HepG2 (cell line): Measurements from ENCODE around the gene KIF3A.
A peak's percentile ranks its signal among the peaks of the same experiment; 100 is the strongest.

Source experiments
- CHD2 ChIP-seq: IDR thresholded peaks from 2 replicates; pipeline ENCODE4 v1.6.1; 2011; ENCODE audit warnings: low read depth, low read length, improper control_type of control experiment
- CTCF ChIP-seq: sonication (generic); formaldehyde crosslinking; IDR thresholded peaks from 2 replicates; pipeline ENCODE4 v1.5.0; 2020; ENCODE audit warnings: mild to moderate bottlenecking, missing genetic modification reagents, moderate library complexity
- HMGXB4 ChIP-seq, 2 experiments: sonication (generic) in 1 of 2; formaldehyde crosslinking in 1 of 2; IDR thresholded peaks; 2 replicates each; pipeline versions ENCODE4 v1.4.0 to v1.6.1; 2018 to 2020; ENCODE audit warnings: missing genetic modification reagents in 2 of 2, borderline replicate concordance in 1 of 2, low read depth in 1 of 2, mild to moderate bottlenecking in 1 of 2, missing biosample characterization in 1 of 2
- RELA ChIP-seq: sonication (generic); formaldehyde crosslinking; IDR thresholded peaks from 2 replicates; pipeline ENCODE4 v1.4.0; 2020; ENCODE audit warnings: missing genetic modification reagents
- ZHX1 ChIP-seq: sonication (generic); formaldehyde crosslinking; IDR thresholded peaks from 2 replicates; pipeline ENCODE4 v1.8.1; 2022; ENCODE audit warnings: low read depth, mild to moderate bottlenecking, missing genetic modification reagents
- ZNF530 ChIP-seq: sonication (generic); formaldehyde crosslinking; IDR thresholded peaks from 2 replicates; pipeline ENCODE4 v1.5.0; 2020; ENCODE audit warnings: low read depth, mild to moderate bottlenecking, missing genetic modification reagents
- ZNF780A ChIP-seq: sonication (generic); formaldehyde crosslinking; IDR thresholded peaks from 2 replicates; pipeline ENCODE4 v1.8.0; 2022; ENCODE audit warnings: mild to moderate bottlenecking, missing genetic modification reagents, moderate library complexity
- TF ChIP-seq, protein P1 (sequence below), 2 experiments: IDR thresholded peaks; 2 replicates each; pipeline ENCODE4 v1.6.1; 2011 to 2012; ENCODE audit warnings: low read length in 2 of 2, borderline replicate concordance in 1 of 2, low read depth in 1 of 2, mild to moderate bottlenecking in 1 of 2, moderate library complexity in 1 of 2

- TF ChIP-seq ZHX1 (CRISPR knock-in tag): no peak
- TF ChIP-seq, protein P1, sequence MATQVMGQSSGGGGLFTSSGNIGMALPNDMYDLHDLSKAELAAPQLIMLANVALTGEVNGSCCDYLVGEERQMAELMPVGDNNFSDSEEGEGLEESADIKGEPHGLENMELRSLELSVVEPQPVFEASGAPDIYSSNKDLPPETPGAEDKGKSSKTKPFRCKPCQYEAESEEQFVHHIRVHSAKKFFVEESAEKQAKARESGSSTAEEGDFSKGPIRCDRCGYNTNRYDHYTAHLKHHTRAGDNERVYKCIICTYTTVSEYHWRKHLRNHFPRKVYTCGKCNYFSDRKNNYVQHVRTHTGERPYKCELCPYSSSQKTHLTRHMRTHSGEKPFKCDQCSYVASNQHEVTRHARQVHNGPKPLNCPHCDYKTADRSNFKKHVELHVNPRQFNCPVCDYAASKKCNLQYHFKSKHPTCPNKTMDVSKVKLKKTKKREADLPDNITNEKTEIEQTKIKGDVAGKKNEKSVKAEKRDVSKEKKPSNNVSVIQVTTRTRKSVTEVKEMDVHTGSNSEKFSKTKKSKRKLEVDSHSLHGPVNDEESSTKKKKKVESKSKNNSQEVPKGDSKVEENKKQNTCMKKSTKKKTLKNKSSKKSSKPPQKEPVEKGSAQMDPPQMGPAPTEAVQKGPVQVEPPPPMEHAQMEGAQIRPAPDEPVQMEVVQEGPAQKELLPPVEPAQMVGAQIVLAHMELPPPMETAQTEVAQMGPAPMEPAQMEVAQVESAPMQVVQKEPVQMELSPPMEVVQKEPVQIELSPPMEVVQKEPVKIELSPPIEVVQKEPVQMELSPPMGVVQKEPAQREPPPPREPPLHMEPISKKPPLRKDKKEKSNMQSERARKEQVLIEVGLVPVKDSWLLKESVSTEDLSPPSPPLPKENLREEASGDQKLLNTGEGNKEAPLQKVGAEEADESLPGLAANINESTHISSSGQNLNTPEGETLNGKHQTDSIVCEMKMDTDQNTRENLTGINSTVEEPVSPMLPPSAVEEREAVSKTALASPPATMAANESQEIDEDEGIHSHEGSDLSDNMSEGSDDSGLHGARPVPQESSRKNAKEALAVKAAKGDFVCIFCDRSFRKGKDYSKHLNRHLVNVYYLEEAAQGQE (IDR thresholded peaks at IDR 0.05; ENCODE audit: borderline replicate concordance in 1 of 2, low read depth in 1 of 2, low read length in 2 of 2): no peak
- TF ChIP-seq CHD2: no peak
- no peak for TF ChIP-seq ZNF780A (CRISPR knock-in tag)
- TF ChIP-seq CTCF (CRISPR knock-in tag): peak; percentile 82
- TF ChIP-seq ZNF530 (CRISPR knock-in tag): no peak
- no peak for TF ChIP-seq RELA (CRISPR knock-in tag)
- TF ChIP-seq HMGXB4 (CRISPR knock-in tag; IDR thresholded peaks at IDR 0.05; ENCODE audit: borderline replicate concordance in 1 of 2, low read depth in 1 of 2): 0 out of 4 replicates have a peak, but pooled peaks of 1 of the 2 experiments have one; percentile 50
Measured at GRCh38 chr5:132677191-132677590, 60.2 kb downstream of the KIF3A start.
